Right lobe of liver (tissue), 4 donors: ENCODE results near the gene TBC1D25.

Source experiments
- CTCF ChIP-seq, 4 donors: fragments of 200-600 bp in 3 of 4; fragments of 450-650 bp in 1 of 4; IDR thresholded peaks; one replicate each; pipeline versions ENCODE4 v1.5.1 to v1.8.0; 2016 to 2022; ENCODE audit warnings: antibody characterized with exemption in 4 of 4, mild to moderate bottlenecking in 2 of 4
- POLR2A ChIP-seq: fragments of 450-650 bp; IDR thresholded peaks from one replicate; pipeline ENCODE4 v1.6.1; 2017; ENCODE audit warnings: antibody characterized with exemption, mild to moderate bottlenecking
- donor health status: DM: no; HTN: no; CAD: no.
- donor health status: DM: no; HTN: no; CAD: no.
- donor health status: DM: no; HTN: yes; CAD: no.

DNA sequence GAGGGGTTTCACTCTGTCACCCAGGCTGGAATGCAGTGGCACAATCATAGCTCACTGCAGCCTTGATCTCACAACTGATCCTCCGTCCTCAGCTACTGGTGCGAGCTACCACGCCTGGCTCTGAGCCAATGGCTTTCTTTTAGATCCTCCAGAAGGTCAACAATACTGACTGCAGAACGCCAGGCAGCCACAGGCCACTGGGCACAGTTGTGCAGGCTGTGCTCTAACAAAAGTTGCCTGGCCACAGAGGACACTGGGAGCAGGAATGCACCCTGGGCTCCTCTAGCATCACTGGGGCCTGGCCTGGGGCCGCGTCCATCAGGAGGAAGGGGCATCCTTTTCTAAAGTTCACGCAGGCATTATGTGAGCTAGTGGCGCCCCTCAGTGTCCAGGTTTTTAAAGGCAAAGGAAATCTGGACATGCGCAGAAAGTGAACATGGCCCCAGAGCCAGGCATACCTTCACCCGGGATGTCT is 45.6 kb upstream of the TBC1D25 start:
- TF ChIP-seq POLR2A (no peak), CTCF (IDR thresholded peaks at IDR 0.05) (peak in 3 of 4 donors; percentile 12 to 20 (median 13))
